GM18505 (cell line): ENCODE measurements around the gene RTEL1.
A peak's percentile ranks its signal among the peaks of the same experiment; 100 is the strongest.
"Not testable (repeated sequence)": the region's sequence is repeated elsewhere in the genome, so short reads cannot be mapped to it uniquely, and the experiment has no call there.

Experiments
- ATAC-seq: cut with Tn5 transposase; IDR thresholded peaks from one replicate; pipeline ENCODE4 v1.9.1; 2021; ENCODE audit not compliant: unreplicated experiment
- POLR2A ChIP-seq: IDR thresholded peaks from 4 replicates; pipeline ENCODE4 v1.6.1; 2011; ENCODE audit warnings: borderline replicate concordance; ENCODE audit not compliant: insufficient read depth, insufficient read length; ENCODE audit errors: extremely low read depth

Gene RTEL1

GRCh38 chr20:63652192-63652980 lies 5.7 kb upstream of the RTEL1 start:
- no peak for ATAC-seq
- no peak for TF ChIP-seq POLR2A

GRCh38 chr20:63653041-63653973 lies 4.8 kb upstream of the RTEL1 start, which contains the start of gene STMN3:
STMN3 (minus strand) TSS chr20:63653424; CDS start chr20:63653345, 79 bp downstream.
- no peak for ATAC-seq

GRCh38 chr20:63653974-63654668 lies 4.0 kb upstream of the RTEL1 start:
- no peak for ATAC-seq
- no peak for TF ChIP-seq POLR2A

More at GRCh38 chr20:63653041-63653973, 4.8 kb upstream of the RTEL1 start, which contains the start of gene STMN3:
- no peak for TF ChIP-seq POLR2A

GRCh38 chr20:63655249-63655648 lies 2.9 kb upstream of the RTEL1 start:
- ATAC-seq, result no peak
- TF ChIP-seq POLR2A, result no peak

GRCh38 chr20:63656451-63656850 lies 1.7 kb upstream of the RTEL1 start:
- ATAC-seq, result no peak
- no peak for TF ChIP-seq POLR2A

GRCh38 chr20:63657260-63657936 lies 714 bp upstream of the RTEL1 start:
- no peak for ATAC-seq
- TF ChIP-seq POLR2A, result no peak

- peak; percentile 13 for ATAC-seq
- TF ChIP-seq POLR2A, result no peak
These were observed 656 bp downstream of the RTEL1 start for GRCh38 chr20:63658749-63659187.

GRCh38 chr20:63659370-63659769 lies 1.3 kb downstream of the RTEL1 start:
- no peak for TF ChIP-seq POLR2A
- no peak for ATAC-seq

GRCh38 chr20:63660174-63660573 lies 2.1 kb downstream of the RTEL1 start:
- not testable (repeated sequence) for ATAC-seq

- no peak for ATAC-seq
- TF ChIP-seq POLR2A, result no peak
These were observed 2.5 kb downstream of the RTEL1 start for GRCh38 chr20:63660622-63661021.

- no peak for ATAC-seq
- TF ChIP-seq POLR2A, result no peak
These were observed 3.0 kb downstream of the RTEL1 start for GRCh38 chr20:63661108-63661507.

- TF ChIP-seq POLR2A, result no peak
- no peak for ATAC-seq
These were observed 4.1 kb downstream of the RTEL1 start for GRCh38 chr20:63661959-63662812.
